GM19351 (cell line): Measurements from ENCODE around the gene WASHC2A.
"Not testable (repeated sequence)": the region's sequence is repeated elsewhere in the genome, so short reads cannot be mapped to it uniquely, and the experiment has no call there.

Experiments
- ATAC-seq: cut with Tn5 transposase; IDR thresholded peaks from one replicate; pipeline ENCODE4 v1.9.1; 2021; ENCODE audit warnings: mild to moderate bottlenecking, moderate library complexity; ENCODE audit not compliant: unreplicated experiment

The WASHC2A gene

GRCh38 chr10:50063100-50063499 is 4.7 kb upstream of the WASHC2A start:
- no peak for ATAC-seq

- not testable (repeated sequence) for ATAC-seq
Measured at GRCh38 chr10:50068352-50068659, 552 bp downstream of the WASHC2A start.

- not testable (repeated sequence) for ATAC-seq
Measured at GRCh38 chr10:50075139-50075538, 7.4 kb downstream of the WASHC2A start.

GRCh38 chr10:50075544-50075943 is 7.8 kb downstream of the WASHC2A start:
- not testable (repeated sequence) for ATAC-seq

- ATAC-seq: not testable (repeated sequence)
Measured at GRCh38 chr10:50091304-50091703, 23.6 kb downstream of the WASHC2A start.

- ATAC-seq: not testable (repeated sequence)
Measured at GRCh38 chr10:50092928-50093327, 25.2 kb downstream of the WASHC2A start.

- not testable (repeated sequence) for ATAC-seq
Measured at GRCh38 chr10:50094630-50095029, 26.9 kb downstream of the WASHC2A start.

- not testable (repeated sequence) for ATAC-seq
Measured at GRCh38 chr10:50095402-50095801, 27.6 kb downstream of the WASHC2A start.

GRCh38 chr10:50096722-50097121 is 29.0 kb downstream of the WASHC2A start:
- ATAC-seq: not testable (repeated sequence)

- ATAC-seq: not testable (repeated sequence)
Measured at GRCh38 chr10:50098645-50099044, 30.9 kb downstream of the WASHC2A start.

- ATAC-seq: not testable (repeated sequence)
Measured at GRCh38 chr10:50101139-50101582, 33.4 kb downstream of the WASHC2A start.

GRCh38 chr10:50101747-50102146 is 34.0 kb downstream of the WASHC2A start:
- not testable (repeated sequence) for ATAC-seq

- peak; percentile 82 for ATAC-seq
Measured at GRCh38 chr10:50102267-50102666, 34.5 kb downstream of the WASHC2A start.

GRCh38 chr10:50108999-50109698 is 41.4 kb downstream of the WASHC2A start:
- ATAC-seq: not testable (repeated sequence)

- ATAC-seq: not testable (repeated sequence)
Measured at GRCh38 chr10:50112419-50113112, 44.8 kb downstream of the WASHC2A start.

GRCh38 chr10:50126765-50127164 is 59.0 kb downstream of the WASHC2A start:
- ATAC-seq: not testable (repeated sequence)

GRCh38 chr10:50127770-50128292 is 60.1 kb downstream of the WASHC2A start:
- not testable (repeated sequence) for ATAC-seq

GRCh38 chr10:50131245-50131965 is 63.7 kb downstream of the WASHC2A start:
- ATAC-seq: not testable (repeated sequence)

- ATAC-seq: not testable (repeated sequence)
Measured at GRCh38 chr10:50132322-50132721, 64.6 kb downstream of the WASHC2A start.

- not testable (repeated sequence) for ATAC-seq
Measured at GRCh38 chr10:50132841-50133240, 65.1 kb downstream of the WASHC2A start.

GRCh38 chr10:50143512-50144174 is 75.9 kb downstream of the WASHC2A start:
- not testable (repeated sequence) for ATAC-seq
